RCC 7860 (cell line): ENCODE results near the gene PIK3R5.

Experiments
- DNase-seq: peaks from one replicate; pipeline ENCODE4 v3.0.0-alpha.2; 2015; ENCODE audit warnings: low spot score
- FAIRE-seq: peaks from 2 replicates; lab custom pipeline; 2012; peaks lifted over from hg19 to GRCh38; lab: Jason Lieb, UNC

Gene PIK3R5

GRCh38 chr17:8925141-8925540 lies 40.4 kb downstream of the PIK3R5 start:
- FAIRE-seq = no peak

GRCh38 chr17:8924595-8924994 lies 40.9 kb downstream of the PIK3R5 start:
- FAIRE-seq (no peak), DNase-seq (no peak)

More at GRCh38 chr17:8925141-8925540, 40.4 kb downstream of the PIK3R5 start:
- DNase-seq = no peak

DNA sequence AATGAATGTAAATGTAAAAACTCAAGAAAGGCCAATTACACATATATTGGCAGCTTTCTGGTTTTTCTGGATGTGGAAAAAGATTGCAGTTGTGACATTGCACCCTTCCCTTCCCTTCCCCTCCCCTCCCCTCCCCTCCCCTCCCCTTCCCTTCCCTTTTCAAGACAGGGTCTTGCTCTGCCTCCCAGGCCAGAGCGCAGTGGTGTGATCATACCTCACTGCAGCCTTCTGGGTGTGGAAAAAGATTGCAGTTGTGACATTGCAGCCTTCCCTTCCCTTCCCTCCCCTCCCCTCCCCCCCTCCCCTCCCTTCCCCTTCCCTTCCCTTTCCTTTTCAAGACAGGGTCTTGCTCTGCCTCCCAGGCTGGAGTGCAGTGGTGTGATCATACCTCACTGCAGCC lies 41.7 kb downstream of the PIK3R5 start:
- no peak for DNase-seq
- FAIRE-seq = no peak

DNA sequence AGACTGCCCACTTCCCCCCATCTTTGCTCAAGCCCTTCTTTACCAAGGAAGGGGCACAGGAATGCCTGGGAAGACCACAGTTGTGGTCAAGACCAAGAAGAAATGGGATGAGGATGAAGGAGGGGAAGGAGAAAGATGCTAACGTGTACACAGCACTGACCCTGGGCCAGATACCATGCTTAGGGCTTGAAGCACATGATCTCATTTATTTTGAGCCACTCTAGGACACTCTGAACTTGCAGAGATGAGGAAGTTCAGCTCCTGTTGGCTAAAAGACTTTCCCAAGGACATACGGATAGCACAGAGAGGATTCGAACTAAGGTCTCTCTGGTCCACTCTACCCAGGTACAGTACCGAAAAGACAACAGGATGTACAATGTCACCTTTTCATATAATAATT lies 42.6 kb downstream of the PIK3R5 start:
- no peak for FAIRE-seq

DNA sequence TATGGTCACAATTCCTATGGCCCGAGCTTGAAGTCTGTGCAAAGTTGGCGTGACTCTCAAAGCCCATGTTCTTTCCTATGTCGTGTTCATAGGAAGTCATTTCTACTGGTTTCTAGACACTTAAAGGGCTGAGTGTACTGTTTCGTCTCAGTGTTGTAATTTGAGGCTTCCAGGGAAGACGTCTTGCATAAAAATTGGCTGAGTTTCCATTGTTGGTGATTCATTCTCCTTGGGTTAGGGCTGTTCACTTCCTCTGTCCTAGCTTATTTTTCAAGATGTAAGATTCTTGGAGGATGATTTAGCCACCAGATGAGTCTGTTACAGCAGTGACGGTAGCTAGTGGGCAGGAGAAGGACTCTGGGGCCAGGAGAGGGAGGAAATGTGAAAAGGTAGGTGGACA lies 43.1 kb downstream of the PIK3R5 start:
- FAIRE-seq = no peak
- peak; percentile 60 for DNase-seq

More for the DNA sequence above, 42.6 kb downstream of the PIK3R5 start:
- DNase-seq = no peak

- FAIRE-seq = no peak
- no peak for DNase-seq
Observed at GRCh38 chr17:8921147-8921546, 44.4 kb downstream of the PIK3R5 start.

DNA sequence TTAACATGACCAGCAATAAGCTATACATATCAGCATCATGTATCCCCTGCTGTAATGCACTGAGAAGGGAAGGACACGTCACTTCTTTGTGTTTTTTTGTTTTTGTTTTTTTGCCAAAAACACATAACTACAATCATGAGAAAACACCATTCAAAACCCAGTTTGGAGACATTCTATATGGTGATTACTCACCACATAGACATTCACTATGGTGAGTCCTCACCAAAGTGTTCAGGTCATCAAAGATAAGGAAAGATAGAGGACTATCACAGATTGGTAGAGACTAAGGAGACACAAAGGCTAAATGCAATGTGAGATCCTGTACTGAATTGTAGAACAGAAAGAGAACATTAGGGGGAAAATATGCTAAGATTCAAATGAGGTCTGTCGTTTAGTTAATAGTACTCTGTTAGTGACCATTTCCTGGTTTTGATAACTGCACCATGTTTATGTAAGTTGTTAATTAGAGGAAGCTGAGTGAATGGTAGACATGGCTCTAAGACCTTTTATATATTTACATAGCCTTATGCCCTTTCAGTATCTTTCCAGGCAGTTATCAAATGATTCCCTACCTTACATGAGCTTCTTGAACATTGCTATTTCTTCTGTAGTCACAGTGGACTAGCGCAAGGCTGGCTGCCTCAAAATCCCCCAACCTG lies 46.6 kb downstream of the PIK3R5 start:
- DNase-seq = no peak

DNA sequence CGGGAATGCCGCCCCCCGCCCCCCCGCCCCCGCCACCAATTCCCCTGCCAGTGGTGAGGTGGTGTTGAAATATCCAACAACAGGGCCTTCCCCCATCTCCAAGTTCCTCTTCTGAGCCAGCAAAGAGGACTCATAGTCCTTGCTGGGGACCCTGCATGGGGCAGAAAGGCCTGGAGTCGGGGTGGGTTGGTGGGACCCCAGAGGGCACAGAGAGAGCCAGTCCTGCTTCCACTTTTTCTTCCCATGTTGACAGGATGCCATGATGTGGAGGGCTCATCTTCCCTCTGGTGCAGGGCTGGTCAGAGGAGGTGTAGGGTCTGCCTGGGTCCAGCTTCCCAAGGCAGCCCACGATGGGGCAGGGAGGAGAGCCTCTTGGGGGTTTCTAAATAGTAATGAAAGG lies 49.0 kb downstream of the PIK3R5 start:
- DNase-seq (no peak), FAIRE-seq (no peak)

More for the DNA sequence above, 46.6 kb downstream of the PIK3R5 start:
- no peak for FAIRE-seq

DNA sequence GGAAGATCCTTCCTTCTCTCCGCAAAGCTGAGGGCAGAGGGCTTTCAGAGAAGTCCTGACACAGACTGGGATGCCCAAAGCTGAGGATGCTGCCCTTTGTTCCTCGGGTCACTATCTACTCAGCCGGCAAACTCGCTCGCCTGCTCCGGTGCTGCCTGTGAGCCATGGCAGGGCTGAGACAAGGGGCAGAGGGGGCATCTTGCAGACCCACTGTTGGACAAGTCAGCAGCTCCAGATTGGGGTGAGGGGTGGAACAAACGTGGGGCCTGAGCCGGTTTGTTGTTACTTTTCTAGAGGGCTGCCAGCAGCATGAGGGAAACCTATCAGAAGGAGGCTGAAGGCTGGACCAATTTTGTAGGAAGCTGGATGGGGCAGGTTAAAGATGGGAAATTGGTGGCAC lies 51.0 kb downstream of the PIK3R5 start:
- DNase-seq (no peak), FAIRE-seq (no peak)

- no peak for FAIRE-seq
Observed at GRCh38 chr17:8913879-8914278, 51.6 kb downstream of the PIK3R5 start.

DNA sequence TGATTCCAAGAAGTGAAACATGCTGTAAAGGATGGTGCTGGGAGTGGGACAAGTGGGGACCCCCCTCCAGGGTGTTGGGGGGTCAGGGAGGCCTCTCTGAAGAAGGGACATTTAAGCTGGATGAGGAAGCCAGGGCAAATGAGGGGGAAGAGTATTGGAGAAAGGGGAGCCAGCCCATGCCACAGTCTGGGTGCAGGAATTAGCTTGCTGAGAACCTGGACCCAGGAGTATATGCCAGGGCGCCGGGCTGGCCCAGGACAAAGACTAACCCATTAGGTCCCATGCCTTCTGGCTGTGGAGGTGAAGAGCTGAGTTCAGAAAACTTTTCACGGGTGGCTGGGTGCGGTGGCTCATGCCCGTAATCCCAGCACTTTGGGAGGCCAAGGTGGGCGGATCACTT lies 52.4 kb downstream of the PIK3R5 start:
- no peak for FAIRE-seq
- no peak for DNase-seq

More at GRCh38 chr17:8913879-8914278, 51.6 kb downstream of the PIK3R5 start:
- DNase-seq = no peak

DNA sequence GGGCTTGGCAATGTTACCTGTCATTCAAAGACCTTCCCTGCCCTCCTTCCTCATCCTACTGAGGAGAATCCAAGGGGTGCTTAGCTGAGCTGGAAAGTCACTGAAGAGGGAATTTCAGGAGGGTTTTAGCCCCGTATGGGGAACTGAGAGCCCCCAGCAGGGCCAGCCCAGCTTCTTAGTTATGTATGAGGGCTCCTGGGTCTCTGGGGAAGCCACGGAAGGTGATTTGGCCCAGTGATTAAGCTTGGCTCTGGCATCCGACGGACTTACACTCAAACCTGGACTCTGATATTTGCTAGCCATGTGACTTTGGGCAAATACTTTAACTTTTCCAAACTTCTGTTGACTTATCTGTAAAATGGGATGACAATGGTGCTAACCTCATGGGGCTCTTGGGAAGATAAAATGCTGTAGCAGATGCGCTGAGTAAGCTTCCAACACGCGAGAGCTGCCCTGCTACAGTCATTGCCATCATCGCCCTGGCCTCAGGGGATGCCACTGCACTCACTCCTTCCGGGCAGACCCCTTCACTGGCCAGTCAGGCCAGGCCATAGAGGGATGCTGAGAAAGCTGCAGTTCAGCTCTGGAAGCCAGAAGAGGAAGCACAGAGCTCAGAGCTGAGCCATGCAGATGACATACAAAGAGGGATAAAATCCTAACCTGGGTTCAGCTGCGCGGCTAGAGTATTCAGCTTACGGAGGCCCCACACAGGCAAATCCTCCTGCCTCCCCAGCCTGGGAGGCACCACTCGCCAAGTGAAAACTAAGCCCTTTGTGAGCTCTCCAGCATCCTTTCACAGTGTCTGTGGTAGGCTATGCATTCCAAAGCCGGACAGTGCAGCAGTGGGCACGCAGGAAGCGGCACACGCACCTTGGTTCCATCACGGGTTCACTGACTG lies 53.2 kb downstream of the PIK3R5 start:
- DNase-seq = no peak
- FAIRE-seq = no peak

GRCh38 chr17:8910969-8911604 lies 54.4 kb downstream of the PIK3R5 start:
- FAIRE-seq = no peak
- DNase-seq = no peak

DNA sequence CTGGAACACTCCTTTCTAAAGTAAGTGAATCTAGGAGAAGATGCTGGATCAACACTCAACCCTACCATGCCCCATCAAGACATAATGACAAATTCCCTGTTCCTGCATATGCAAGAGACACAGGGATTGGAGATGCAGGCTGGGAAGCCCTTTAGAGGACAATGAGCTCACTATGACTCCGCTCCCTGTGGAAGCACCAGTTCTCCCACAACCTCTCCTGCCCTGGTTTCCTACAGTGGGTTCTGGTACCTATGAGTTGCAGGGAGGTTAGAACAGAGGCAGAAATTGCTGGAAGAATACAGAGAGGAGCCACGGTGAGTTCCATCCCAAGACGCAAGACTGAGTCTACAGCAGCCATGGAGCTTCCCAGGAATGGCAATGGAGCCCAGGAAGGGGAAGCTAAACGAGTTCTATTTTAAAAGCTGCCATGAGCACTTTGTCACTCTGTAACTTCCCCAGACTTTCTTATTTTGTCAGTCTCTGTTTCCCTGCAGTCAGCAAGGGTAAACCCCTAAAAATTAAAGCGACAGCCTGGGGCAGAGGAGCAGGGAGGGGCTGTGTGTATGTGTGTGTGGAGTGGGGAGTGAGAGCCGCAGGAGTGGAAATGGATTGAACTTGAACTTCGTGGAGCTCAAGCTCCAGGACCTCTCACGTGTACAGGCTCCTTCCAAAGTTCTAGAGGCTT lies 55.8 kb downstream of the PIK3R5 start:
- FAIRE-seq (no peak), DNase-seq (no peak)

- no peak for FAIRE-seq
- DNase-seq = no peak
Observed at GRCh38 chr17:8905331-8905730, 60.2 kb downstream of the PIK3R5 start.

DNA sequence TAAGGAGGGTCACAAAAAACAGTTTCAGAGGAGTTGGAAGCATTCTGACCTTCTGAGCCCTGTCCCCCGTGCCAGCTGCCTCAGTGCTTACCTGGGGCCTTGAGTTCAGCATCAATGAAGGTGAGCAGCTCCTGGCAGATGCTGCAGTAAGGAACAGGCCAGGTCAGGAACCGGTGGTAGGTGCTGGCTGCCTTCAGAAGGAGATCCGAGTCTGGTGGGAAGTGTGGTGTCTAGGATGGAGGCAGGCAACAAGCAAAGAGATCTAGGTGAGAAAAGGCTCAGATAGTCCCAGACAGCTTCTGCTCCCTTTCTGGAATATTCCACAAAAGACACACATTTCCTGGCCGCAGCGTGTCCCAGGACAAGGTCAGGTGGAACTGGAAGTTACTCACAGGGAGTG lies 60.8 kb downstream of the PIK3R5 start:
- no peak for FAIRE-seq
- DNase-seq = no peak

GRCh38 chr17:8904201-8904600 lies 61.3 kb downstream of the PIK3R5 start:
- no peak for FAIRE-seq
- DNase-seq = no peak

DNA sequence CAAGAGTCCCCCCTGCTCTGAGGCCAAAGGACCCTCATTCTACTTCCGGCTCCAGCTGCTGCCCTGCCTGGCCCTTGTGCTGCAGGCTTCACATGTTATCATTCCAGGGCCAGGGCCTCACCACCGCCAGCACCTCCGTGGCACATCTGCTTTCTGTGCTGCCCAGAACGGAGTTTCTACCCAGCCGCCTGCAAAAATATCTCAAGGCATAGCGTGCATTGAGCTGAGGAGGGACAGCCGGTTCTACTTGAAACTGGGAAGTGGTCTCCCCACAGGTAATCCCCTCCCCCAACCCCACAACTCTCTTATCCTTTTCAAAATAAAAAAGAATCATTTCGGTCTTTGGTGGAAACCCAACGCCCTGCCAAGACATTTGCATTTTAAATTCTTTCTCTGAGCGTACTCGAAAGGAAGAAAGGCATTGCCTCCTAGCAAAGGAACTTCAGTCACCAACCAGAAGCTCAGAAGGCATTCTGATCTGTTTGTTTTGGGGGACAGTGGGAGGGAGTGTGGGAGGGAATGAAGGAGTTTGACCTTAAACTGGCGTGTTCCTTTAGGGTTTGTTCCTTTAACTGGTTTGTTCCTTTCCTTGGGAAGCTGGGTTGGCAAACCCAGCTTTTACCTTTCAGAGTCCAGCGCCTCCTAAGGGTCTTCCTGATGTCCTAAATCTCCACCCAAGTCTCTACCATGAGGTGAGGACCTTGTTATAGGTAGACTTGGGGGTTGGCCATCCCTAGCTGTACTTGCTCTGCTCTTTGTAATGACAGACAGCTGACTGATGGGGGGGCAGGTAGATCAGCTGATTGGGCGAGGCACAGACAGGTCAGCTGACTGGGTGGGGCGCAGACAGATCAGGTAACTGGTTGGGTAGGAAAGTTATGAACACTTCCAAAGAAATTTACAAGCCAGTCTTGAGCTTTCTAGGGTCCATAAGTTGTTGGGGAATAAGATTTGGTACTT lies 64.6 kb downstream of the PIK3R5 start:
- DNase-seq (no peak), FAIRE-seq (no peak)

DNA sequence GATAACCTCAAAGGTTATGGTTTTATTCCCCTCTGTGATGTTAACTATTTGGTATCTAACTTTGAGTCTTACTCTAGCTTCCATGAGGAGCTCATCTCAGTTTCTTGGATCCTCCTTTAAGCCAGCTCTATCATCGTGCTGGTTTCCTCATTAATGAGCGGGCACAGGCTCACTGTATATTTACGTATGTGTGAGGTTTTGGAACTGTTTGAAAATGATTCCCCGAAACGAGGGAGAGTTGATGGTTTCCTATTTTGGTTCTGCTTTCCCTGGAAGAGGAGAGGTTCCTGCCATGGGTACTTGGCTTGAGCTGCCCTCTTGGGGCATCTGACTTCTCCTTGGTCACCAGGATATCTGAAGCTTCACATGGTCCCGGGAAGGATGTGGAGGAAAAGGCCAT lies 65.3 kb downstream of the PIK3R5 start:
- FAIRE-seq = no peak
- no peak for DNase-seq

- FAIRE-seq = no peak
- no peak for DNase-seq
Observed at GRCh38 chr17:8898636-8899035, 66.9 kb downstream of the PIK3R5 start.
